Retinal pigment epithelial cell (primary cell): ENCODE results near the gene SMURF1.

Experiments used
- DNase-seq: peaks from one replicate; pipeline ENCODE4 v3.0.0-alpha.2; 2010; ENCODE audit warnings: low read depth
- H3K4me3 ChIP-seq: 2 replicates; pipeline ENCODE4 v1.5.1; 2011; ENCODE audit warnings: mild to moderate bottlenecking, low read length, control low read depth, moderate library complexity
- TF ChIP-seq, protein P1 (sequence below): conservative IDR thresholded peaks from 2 replicates; pipeline ENCODE4 v1.5.1; 2011; ENCODE audit warnings: low read depth, low read length, control low read depth, inconsistent platforms

The SMURF1 gene

DNA sequence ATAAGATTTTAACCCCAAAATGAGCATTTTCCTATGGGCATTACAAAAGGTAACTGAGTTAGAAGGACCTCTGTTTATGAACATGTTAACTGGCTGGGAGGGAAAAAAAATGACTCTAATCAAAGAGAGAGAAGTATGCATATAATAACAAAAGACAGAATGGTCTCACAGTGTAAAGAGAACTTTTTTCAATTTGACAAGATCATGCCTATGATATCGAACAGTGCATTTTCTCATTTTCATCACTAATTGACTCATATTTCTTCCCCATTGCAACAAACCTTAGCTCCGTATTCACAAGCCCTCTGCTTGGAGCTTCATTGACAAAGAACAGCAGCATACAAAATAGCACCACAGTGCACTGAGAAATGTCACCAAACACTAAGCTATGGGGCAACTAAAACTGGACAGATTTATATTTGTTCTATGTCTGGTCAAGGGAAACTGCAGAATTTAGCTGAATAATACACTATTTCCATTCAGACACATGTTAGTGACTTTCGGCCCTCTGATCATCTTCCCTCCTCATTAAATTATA is 45.6 kb downstream of the SMURF1 start:
- no peak for DNase-seq
- TF ChIP-seq, protein P1, sequence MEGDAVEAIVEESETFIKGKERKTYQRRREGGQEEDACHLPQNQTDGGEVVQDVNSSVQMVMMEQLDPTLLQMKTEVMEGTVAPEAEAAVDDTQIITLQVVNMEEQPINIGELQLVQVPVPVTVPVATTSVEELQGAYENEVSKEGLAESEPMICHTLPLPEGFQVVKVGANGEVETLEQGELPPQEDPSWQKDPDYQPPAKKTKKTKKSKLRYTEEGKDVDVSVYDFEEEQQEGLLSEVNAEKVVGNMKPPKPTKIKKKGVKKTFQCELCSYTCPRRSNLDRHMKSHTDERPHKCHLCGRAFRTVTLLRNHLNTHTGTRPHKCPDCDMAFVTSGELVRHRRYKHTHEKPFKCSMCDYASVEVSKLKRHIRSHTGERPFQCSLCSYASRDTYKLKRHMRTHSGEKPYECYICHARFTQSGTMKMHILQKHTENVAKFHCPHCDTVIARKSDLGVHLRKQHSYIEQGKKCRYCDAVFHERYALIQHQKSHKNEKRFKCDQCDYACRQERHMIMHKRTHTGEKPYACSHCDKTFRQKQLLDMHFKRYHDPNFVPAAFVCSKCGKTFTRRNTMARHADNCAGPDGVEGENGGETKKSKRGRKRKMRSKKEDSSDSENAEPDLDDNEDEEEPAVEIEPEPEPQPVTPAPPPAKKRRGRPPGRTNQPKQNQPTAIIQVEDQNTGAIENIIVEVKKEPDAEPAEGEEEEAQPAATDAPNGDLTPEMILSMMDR: no peak
- H3K4me3 ChIP-seq: no peak overlapping the region

DNA sequence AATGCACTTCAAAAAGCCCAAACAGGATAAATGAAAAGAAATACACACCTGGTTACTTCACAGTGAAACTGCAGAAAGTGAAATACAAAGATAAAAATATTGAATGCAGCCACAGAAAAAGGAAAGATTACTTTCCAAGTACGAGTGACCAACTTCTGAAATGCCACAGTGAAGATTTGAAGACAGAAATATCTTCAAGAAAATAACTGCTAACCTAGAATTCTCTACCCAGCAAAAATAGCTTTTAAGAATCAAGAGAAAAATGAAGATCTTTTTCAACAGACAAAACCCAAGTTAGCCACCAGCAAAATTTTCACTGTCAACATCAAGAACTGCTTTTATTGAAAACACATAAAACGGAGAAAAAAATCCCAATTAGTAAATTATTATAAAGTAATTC is 46.2 kb downstream of the SMURF1 start:
- TF ChIP-seq, protein P1: no peak
- DNase-seq: no peak

DNA sequence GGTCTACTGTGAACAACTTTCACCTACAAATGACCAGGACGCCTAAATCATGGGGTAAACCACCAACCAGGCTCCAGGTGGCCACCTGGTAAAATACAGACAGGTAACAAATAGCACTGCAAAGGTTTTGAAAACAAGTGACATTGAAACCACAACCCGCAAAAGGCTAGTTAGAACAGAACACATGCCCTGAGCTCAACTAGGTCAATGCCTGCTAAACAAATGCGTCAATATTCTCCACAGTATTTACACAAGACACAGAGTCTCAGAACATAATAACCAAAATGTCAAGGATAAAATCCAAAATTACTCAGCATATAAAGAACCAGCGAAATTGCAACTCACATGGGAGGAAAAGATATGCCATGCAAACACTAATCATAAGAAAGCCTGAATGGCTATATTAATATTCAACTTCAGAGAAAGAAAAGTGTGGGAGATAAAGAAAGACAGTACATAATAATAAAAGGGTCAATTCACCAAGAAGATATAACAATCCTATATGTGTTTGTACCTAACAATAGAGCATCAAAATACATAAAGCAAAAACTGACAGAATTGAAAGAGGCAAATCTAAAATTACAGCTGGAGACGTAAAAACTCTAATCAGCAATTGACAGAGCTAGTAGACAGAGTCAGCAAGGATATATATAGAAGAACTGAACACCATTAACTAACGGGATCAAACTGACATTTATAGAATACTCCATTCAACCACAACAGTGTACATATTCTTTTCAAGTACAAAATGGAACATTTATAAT is 47.6 kb downstream of the SMURF1 start:
- DNase-seq: no peak
- no peak overlapping the region for H3K4me3 ChIP-seq
- TF ChIP-seq, protein P1: no peak

More for the DNA sequence above, 46.2 kb downstream of the SMURF1 start:
- H3K4me3 ChIP-seq: no peak overlapping the region

DNA sequence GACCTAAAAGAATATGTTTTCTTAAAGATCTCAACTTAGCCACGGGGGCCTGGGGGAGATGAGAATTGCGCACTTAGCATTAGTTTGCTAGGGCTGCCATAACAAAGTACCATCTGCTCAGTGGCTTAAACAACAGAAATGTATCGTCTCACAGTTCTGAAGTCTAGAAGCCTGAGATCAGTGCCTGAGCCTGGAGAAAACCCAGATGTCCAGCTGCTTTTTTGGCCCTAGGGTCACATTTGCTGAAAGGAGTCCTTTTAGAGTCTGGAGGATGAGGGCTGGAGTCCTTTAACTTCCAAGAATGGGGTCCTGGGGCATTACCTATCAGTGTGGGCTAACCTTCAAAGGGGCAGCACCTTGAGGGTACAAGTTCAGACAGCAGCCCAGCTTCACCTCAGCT is 48.2 kb downstream of the SMURF1 start:
- DNase-seq: no peak
- TF ChIP-seq, protein P1: no peak
- no peak overlapping the region for H3K4me3 ChIP-seq

DNA sequence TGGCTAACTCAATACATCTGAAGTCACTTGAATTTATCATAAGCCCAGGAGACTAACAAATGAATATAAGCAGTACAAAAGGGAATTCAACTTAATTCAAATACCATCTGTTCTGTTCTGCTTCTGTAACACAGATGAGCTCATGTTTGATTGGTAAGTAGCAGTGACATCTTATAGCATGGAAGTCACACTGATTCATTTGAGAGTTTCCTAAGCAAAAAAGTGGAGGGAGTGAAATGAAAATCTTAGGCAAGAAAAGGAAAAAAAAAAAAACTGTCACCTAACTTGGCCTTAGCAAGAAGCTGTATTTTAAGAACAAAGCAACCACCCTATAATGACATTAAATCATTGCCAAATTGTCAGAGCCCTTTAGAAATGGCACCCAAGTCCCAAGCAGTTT is 49.5 kb downstream of the SMURF1 start:
- H3K4me3 ChIP-seq: no peak overlapping the region
- DNase-seq: no peak
- TF ChIP-seq, protein P1: no peak

DNA sequence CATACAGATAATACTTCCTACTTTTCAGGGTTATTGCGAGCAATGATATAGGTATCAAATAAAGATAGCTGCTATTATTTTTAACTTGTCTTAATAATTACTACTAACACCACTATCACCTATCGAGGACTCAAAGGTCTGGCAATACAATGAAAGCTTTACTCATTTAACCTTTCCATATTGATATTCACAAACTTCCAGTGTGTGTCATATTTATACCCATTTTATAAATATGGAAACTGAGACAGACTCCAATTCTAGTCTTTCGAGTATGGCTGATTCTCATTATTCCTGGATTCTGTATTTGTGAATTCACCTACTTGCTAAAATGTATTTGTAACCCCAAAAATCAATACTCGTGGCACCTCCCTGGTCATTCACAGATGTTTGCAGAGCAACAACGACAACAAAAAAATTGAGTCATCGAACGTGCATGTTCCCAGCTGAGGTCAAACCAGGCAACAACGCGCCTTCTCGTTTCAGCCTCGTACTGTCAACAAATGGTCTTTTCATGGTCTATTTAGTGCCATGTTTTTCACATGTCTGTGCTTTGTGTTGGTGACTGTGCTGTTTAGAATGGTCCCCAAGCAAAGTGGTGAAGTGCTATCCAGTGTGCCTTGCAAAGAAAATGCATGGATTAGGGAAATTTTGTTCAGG is 51.7 kb downstream of the SMURF1 start:
- no peak for DNase-seq

More for the DNA sequence above, 51.7 kb downstream of the SMURF1 start:
- TF ChIP-seq, protein P1: no peak
- no peak overlapping the region for H3K4me3 ChIP-seq
